HPDE6-E6E7 (cell line): ENCODE data around the gene SLC9A3.
"Not testable (repeated sequence)": the region's sequence is repeated elsewhere in the genome, so short reads cannot be mapped to it uniquely, and the experiment has no call there.

ENCODE experiments used
- DNase-seq: peaks from one replicate; pipeline ENCODE4 v3.0.0; 2011; ENCODE audit warnings: missing footprints; ENCODE audit errors: extremely low spot score

SLC9A3 gene

GRCh38 chr5:524234-524972 is at the start of gene SLC9A3:
TSS of gene SLC9A3 (minus strand) at chr5:524449.
- DNase-seq = no peak

GRCh38 chr5:573976-574375 is 49.7 kb upstream of the SLC9A3 start:
- DNase-seq = no peak

DNA sequence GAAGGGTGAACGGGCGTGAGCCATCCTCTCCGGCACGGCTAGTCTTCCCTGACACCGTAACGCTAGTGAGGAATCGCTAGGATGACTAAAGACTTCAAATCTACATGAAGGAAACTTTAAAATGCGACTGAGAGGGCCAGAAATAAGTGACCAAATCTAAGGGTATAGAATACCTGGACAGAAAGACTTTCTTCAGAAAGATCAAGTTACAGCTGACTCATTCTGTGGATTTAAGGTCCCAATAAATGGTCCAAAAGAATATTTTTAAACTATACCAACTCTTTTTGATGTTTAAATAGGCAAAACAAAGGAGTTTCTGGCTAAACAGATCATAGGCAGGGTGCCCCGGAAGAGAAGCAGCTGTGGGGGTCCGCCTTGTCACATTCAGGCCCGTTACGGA is 49.0 kb upstream of the SLC9A3 start:
- no peak for DNase-seq

- no peak for DNase-seq
These were observed 48.3 kb upstream of the SLC9A3 start for GRCh38 chr5:572398-573019.

DNA sequence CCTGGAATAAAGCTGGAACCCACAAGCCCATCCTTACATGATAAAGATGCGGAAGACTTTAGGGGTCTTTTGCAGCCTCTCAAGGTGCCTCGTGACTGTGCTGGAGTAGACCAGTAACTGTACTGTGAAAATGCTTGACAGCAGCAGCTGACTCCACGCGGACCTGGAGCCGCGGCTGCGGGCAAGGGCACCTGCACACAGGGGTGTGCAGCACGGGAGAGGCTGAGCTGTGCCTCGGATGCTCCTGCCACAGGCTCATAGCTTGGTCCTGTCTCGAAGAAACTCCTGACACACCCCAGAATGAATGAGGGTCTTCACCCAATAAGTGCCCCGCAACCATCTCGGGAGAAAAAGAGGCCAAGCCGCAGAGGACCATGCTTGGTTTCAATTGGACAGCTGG is 47.5 kb upstream of the SLC9A3 start:
- no peak for DNase-seq

- no peak for DNase-seq
These were observed 46.6 kb upstream of the SLC9A3 start for GRCh38 chr5:570886-571285.

GRCh38 chr5:570446-570845 is 46.2 kb upstream of the SLC9A3 start:
- DNase-seq = no peak

DNA sequence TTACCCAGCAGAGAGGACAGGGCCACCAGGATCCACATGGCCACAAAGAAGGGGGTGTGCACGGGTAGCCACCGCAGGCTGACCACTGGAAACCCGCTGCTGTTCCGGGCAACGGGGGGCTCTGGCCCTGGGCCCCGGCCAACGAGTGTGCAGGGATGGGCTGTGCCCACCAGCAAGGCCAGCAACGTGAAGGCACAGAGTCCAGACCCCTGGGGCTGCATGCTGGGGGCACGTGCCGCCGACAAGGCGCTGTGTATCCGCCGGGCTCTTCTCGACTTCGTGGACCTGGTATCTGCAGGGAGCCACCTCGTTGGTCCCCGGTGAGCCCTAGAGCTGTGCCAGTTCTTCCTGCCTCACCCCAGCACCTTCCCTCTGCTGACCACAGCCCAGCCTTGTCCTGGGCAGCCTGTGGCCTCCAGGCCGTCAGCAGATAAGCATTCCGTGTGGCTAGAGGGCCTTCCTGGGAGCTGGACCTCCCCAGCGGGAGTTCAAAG is 45.7 kb upstream of the SLC9A3 start:
- DNase-seq = no peak

DNA sequence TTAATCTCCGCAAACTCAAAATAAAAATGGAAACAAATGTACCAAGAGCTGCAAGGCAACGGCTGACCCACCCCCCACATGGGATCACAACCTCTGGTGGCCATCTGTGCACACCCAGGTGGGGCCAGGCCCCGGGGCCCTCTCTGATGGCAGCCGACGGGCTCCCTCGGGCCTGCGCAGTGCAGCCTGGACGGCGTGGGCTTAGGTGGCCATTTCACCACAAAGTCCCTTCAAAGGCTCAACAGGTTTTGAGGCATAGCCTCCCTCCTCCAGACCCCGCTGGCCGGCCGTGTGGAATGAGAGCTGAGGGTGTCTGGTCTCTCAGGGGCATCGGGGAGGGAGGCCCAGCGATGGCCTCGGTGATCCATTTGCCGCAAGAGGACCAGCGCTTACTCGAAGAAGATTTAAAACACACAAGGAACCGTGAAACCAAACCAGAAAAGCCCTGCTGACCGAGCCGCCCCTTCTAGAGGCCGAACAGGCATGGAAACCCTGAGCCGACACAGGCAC is 45.2 kb upstream of the SLC9A3 start:
- DNase-seq = no peak

- no peak for DNase-seq
These were observed 44.6 kb upstream of the SLC9A3 start for GRCh38 chr5:568809-569208.

- no peak for DNase-seq
These were observed 44.0 kb upstream of the SLC9A3 start for GRCh38 chr5:568061-568781.

- DNase-seq = no peak
These were observed 43.4 kb upstream of the SLC9A3 start for GRCh38 chr5:567664-568060.

GRCh38 chr5:566636-567309 is 42.5 kb upstream of the SLC9A3 start:
- DNase-seq = no peak

DNA sequence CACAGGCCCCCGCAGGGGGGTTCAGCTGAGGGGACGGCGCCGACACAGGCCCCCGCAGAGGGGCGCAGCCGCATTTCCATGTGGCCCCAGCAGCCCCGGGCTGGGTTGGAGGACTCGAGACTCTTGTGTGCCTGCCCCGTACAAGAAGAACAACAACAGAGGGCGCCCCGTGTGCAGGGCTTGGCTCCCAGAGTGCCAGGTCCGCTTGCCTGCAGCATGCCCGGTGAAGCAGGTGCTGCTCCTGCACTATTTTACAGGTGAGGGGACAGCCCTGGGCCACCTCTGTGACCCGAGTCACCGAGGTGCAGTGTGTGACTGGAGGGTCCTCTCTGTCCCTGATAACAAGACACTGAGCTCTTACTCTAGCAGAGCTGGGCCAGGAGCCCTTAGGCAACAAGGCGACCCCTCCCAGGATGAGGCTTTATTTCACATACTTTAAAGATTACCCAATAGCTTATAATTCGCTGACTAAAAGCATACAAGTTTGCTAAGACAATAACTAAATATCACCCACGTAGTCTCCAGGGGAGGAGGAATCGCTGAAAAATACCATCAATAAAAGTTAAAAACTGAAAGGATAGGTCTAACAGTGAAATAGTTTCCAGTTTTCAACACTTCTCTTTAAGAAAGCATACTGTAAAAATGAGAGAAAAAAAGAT is 41.7 kb upstream of the SLC9A3 start:
- no peak for DNase-seq

- DNase-seq = no peak
These were observed 37.2 kb upstream of the SLC9A3 start for GRCh38 chr5:561408-561807.

- DNase-seq = no peak
These were observed 36.5 kb upstream of the SLC9A3 start for GRCh38 chr5:560792-561166.

- no peak for DNase-seq
These were observed 34.7 kb upstream of the SLC9A3 start for GRCh38 chr5:558871-559503.

GRCh38 chr5:558326-558725 is 34.1 kb upstream of the SLC9A3 start:
- no peak for DNase-seq

- not testable (repeated sequence) for DNase-seq
These were observed 33.7 kb upstream of the SLC9A3 start for GRCh38 chr5:557917-558316.

DNA sequence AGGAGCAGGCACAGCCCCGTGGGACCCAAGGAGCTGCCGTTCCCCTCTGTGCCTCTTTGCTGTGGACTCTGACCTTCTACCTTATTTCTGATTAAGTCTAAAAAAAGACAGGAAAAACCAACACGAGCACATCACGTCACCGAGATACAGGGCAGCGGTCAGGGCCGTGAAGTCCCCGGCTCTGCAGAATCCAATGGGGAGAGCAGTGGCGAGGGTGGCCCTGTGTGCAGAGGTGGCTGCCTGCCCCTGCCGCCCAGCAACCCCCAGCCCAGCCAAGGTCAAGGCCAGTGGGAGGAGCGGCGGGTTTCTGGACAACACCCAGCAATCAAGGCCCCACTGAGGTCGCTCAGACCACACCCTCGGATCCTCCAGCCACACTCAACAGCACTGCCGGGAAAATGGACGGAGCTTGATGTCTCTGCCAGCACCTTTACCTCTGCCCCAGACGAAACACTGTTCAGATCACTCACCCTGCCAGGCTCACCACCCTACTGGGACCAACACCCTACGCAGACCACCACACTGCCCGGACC is 32.7 kb upstream of the SLC9A3 start:
- DNase-seq = no peak
